MCF 10A (cell line): Measurements from ENCODE around the gene TGFBR3. TPM values are rescaled to one million over a fixed set of nuclear protein-coding genes. Genes with fewer than 3 reads are reported as not detected.

Experiments
- BruUV-seq: library from RNA; stranded (reverse); fragments of 400-500 nt; replicated peaks from 2 replicates; lab custom pipeline; 2021; lab: Mats Ljungman, UMichigan
- CTCF ChIA-PET: fragments of 300-600 bp; sonication (Branson Sonifier 250); formaldehyde crosslinking; extraction: SDS; loops from one replicate; lab custom pipeline; 2021; ENCODE audit warnings: antibody characterized with exemption, inconsistent platforms; lab: Yijun Ruan, JAX
- POLR2A ChIA-PET: fragments of 300-600, 350-650 bp; sonication (Branson Sonifier 250); formaldehyde crosslinking; extraction: SDS; loops from one replicate; lab custom pipeline; 2020; ENCODE audit warnings: antibody characterized with exemption, inconsistent platforms; lab: Yijun Ruan, JAX
- DNase-seq: peaks from one replicate; pipeline ENCODE4 v3.0.0-alpha.2; 2018; ENCODE audit not compliant: unreplicated experiment
- H3K27ac Mint-ChIP-seq: one replicate; pipeline ENCODE4 v1.8.0; 2022; ENCODE audit warnings: mild to moderate bottlenecking, low read depth, mixed read lengths; ENCODE audit not compliant: unreplicated experiment
- H3K27me3 Mint-ChIP-seq: one replicate; pipeline ENCODE4 v1.8.0; 2022; ENCODE audit warnings: mixed read lengths; ENCODE audit not compliant: insufficient read depth, unreplicated experiment
- H3K36me3 Mint-ChIP-seq: one replicate; pipeline ENCODE4 v1.8.0; 2022; ENCODE audit warnings: mild to moderate bottlenecking, moderate library complexity, mixed read lengths; ENCODE audit not compliant: insufficient read depth, unreplicated experiment
- H3K4me1 Mint-ChIP-seq: one replicate; pipeline ENCODE4 v1.8.0; 2022; ENCODE audit warnings: mixed read lengths; ENCODE audit not compliant: insufficient read depth, unreplicated experiment
- H3K4me3 Mint-ChIP-seq: one replicate; pipeline ENCODE4 v1.8.0; 2022; ENCODE audit warnings: mild to moderate bottlenecking, moderate library complexity, mixed read lengths; ENCODE audit not compliant: unreplicated experiment
- H3K9me3 Mint-ChIP-seq: one replicate; pipeline ENCODE4 v1.8.0; 2022; ENCODE audit warnings: mixed read lengths; ENCODE audit not compliant: unreplicated experiment
- intact Hi-C: fragments of 100-400 bp; cut with micrococcal nuclease; formaldehyde crosslinking; loops from 2 replicates; pipeline ENCODE4 v1.14.1; 2022
- total RNA-seq: library from RNA; stranded (reverse); gene quantifications from 2 replicates; pipeline ENCODE4 v1.2.3, GENCODE V29; 2022
- TF ChIP-seq, protein P1 (sequence below): fragments of 200-600 bp; IDR thresholded peaks from one replicate; pipeline ENCODE4 v1.8.0; 2022; ENCODE audit warnings: antibody characterized with exemption, mild to moderate bottlenecking; ENCODE audit not compliant: unreplicated experiment

TGFBR3 gene
- total RNA-seq, 1 experiment from 2014 or later = 12.0 TPM

GRCh38 chr1:91891969-91892368 lies 6.0 kb upstream of the TGFBR3 start:
- TF ChIP-seq, protein P1, sequence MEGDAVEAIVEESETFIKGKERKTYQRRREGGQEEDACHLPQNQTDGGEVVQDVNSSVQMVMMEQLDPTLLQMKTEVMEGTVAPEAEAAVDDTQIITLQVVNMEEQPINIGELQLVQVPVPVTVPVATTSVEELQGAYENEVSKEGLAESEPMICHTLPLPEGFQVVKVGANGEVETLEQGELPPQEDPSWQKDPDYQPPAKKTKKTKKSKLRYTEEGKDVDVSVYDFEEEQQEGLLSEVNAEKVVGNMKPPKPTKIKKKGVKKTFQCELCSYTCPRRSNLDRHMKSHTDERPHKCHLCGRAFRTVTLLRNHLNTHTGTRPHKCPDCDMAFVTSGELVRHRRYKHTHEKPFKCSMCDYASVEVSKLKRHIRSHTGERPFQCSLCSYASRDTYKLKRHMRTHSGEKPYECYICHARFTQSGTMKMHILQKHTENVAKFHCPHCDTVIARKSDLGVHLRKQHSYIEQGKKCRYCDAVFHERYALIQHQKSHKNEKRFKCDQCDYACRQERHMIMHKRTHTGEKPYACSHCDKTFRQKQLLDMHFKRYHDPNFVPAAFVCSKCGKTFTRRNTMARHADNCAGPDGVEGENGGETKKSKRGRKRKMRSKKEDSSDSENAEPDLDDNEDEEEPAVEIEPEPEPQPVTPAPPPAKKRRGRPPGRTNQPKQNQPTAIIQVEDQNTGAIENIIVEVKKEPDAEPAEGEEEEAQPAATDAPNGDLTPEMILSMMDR = no peak
- H3K9me3 Mint-ChIP-seq = no peaks in the 10 kb centered on the region
- H3K4me1 Mint-ChIP-seq = peaks cover 9% of the 10 kb centered on the region
- H3K27me3 Mint-ChIP-seq = no peaks in the 10 kb centered on the region
- peak overlapping the region; percentile 25 for H3K27ac Mint-ChIP-seq
- no peaks in the 10 kb centered on the region for H3K36me3 Mint-ChIP-seq
- ChIA-PET POLR2A (interaction anchor here (0.6 to 5.0 kb wide), 16 partner anchors 9 to 1896 kb away, joined by 3 to 55 read pairs (median 4); no protein-coding TSS in a partner anchor), CTCF (interaction anchor here (0.6 to 3.0 kb wide), 4 partner anchors 9 to 379 kb away, joined by 3 to 15 read pairs (median 6); no protein-coding TSS in a partner anchor)
- peak; percentile 11 for DNase-seq
- no TSS peak for BruUV-seq
- intact Hi-C loops = no loop called here
- H3K4me3 Mint-ChIP-seq = no peak overlapping the region

GRCh38 chr1:91891454-91891853 lies 5.5 kb upstream of the TGFBR3 start:
- no TSS peak for BruUV-seq
- peaks cover 12% of the 10 kb centered on the region for H3K4me1 Mint-ChIP-seq
- ChIA-PET POLR2A (interaction anchor here (0.6 to 5.0 kb wide), 18 partner anchors 9 to 1895 kb away, joined by 3 to 55 read pairs (median 4); no protein-coding TSS in a partner anchor), CTCF (interaction anchor here (0.6 to 3.0 kb wide), 6 partner anchors 10 to 379 kb away, joined by 3 to 15 read pairs (median 4); no protein-coding TSS in a partner anchor)
- H3K27me3 Mint-ChIP-seq = no peaks in the 10 kb centered on the region
- H3K4me3 Mint-ChIP-seq = no peak overlapping the region
- peak; percentile 52 for DNase-seq
- TF ChIP-seq, protein P1 = no peak
- H3K27ac Mint-ChIP-seq = peak overlapping the region; percentile 25
- no peaks in the 10 kb centered on the region for H3K9me3 Mint-ChIP-seq
- intact Hi-C loops = no loop called here
- no peaks in the 10 kb centered on the region for H3K36me3 Mint-ChIP-seq

DNA sequence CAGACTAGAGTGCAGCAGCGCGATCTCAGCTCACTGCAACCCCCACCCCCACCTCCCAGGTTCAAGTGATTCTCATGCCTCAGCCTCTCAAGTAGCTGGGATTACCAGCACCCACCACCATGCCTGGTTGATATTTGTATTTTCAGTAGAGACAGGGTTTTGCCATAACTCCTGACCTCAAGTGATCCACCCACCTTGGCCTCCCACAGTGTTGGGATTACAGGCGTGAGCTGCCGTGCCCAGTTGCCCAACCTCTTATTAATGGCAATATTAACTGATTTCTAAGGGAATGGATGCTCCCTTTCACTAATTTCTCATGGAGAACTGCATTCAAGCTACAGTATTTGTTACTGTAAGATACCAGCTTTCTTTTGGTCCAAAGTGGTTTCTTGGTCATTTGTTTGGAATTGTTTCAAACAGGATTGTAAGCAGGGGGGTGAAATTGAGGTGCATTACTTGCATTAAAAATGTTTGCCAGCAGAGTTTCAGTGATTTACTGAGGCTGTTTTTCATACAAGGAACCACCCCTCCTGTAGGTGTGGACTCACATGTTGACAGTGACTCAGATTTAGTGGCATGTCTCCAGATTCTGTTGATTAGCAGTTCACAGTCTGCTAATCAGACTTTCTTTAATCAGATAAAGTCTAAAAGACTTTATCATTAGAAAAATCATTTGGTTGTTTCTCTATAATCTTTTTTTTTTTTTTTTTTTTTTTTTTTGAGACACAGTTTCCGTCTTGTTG lies 3.9 kb upstream of the TGFBR3 start:
- Mint-ChIP-seq H3K4me3 (no peak overlapping the region), H3K4me1 (peaks cover 14% of the 10 kb centered on the region), H3K9me3 (no peaks in the 10 kb centered on the region), H3K27me3 (no peaks in the 10 kb centered on the region), H3K36me3 (peaks cover 3% of the 10 kb centered on the region), H3K27ac (no peak overlapping the region)
- BruUV-seq = no TSS peak
- CTCF ChIA-PET = interaction anchor here (0.6 to 3.0 kb wide), 9 partner anchors 36 to 1168 kb away, joined by 3 to 15 read pairs (median 4); no protein-coding TSS in a partner anchor
- peak; percentile 89 for DNase-seq
- TF ChIP-seq, protein P1 = no peak
- POLR2A ChIA-PET = interaction anchor here (0.5 to 5.0 kb wide), 25 partner anchors 9 to 402 kb away, joined by 3 to 55 read pairs (median 4); no protein-coding TSS in a partner anchor
- intact Hi-C loops = loop anchor here (5.0 kb wide), 2 partner anchors 88 to 378 kb away; no protein-coding TSS in a partner anchor

DNA sequence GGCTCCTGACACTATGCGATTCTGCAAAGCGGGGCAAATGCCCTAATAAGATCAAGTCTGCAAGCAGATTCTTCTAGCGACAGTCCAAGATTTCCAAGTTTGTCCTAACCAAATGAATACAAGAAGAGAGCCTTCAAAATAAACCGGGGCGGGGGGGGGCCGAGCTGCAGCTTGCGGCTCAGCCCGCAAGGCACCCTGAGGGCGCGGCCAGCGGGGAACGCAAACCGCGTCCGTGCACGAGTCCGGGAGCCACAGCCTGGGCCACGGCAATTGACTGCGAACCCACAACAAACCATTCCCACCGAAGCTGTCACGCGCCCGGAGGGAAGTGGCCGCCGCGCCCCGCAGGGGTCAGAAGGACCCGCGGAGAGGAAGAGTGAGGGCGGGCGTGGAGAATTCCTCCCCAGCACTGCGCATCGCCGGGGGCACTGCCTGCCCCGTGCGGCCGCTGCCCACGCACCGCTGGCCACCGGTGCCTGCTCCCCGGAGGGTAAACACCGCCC lies 687 bp downstream of the TGFBR3 start:
- ChIA-PET POLR2A (interaction anchor here (0.7 to 5.2 kb wide), 37 partner anchors 10 to 372 kb away, joined by 3 to 71 read pairs (median 7); no protein-coding TSS in a partner anchor), CTCF (interaction anchor here (0.6 to 4.3 kb wide), 26 partner anchors 13 to 372 kb away, joined by 3 to 35 read pairs (median 4); no protein-coding TSS in a partner anchor)
- Mint-ChIP-seq H3K27me3 (no peaks in the 10 kb centered on the region), H3K36me3 (peaks cover 12% of the 10 kb centered on the region), H3K27ac (peak overlapping the region; percentile 92), H3K9me3 (no peaks in the 10 kb centered on the region), H3K4me3 (peak overlapping the region; percentile 99), H3K4me1 (peaks cover 26% of the 10 kb centered on the region)
- DNase-seq = no peak
- intact Hi-C loops = loop anchor here (1.0 to 5.0 kb wide), 5 partner anchors 40 to 373 kb away; no protein-coding TSS in a partner anchor
- TF ChIP-seq, protein P1 = no peak
- BruUV-seq = no TSS peak
